ENCODE data around the gene TMCC3.

DNA sequence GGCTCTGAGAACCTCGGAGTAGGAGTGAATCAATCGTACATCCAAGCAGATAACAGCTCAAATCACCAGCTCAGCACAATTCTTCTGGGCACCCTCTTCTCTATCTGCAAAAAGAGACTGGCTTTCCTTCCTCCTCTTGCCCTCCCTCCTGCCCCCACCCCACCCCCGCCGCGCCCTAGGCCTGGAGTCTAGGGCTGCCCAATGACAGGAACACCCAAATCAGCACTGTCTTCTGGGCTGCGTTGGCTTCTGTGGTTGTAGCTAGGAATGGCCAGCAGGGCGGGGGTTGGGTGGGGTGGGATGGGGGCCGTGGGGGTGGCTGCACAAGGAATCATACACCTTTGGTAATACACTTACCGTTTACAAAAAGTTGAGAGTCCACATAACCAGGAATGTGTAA lies 28.0 kb upstream of the TMCC3 start:
- TF ChIP-seq, protein P1, sequence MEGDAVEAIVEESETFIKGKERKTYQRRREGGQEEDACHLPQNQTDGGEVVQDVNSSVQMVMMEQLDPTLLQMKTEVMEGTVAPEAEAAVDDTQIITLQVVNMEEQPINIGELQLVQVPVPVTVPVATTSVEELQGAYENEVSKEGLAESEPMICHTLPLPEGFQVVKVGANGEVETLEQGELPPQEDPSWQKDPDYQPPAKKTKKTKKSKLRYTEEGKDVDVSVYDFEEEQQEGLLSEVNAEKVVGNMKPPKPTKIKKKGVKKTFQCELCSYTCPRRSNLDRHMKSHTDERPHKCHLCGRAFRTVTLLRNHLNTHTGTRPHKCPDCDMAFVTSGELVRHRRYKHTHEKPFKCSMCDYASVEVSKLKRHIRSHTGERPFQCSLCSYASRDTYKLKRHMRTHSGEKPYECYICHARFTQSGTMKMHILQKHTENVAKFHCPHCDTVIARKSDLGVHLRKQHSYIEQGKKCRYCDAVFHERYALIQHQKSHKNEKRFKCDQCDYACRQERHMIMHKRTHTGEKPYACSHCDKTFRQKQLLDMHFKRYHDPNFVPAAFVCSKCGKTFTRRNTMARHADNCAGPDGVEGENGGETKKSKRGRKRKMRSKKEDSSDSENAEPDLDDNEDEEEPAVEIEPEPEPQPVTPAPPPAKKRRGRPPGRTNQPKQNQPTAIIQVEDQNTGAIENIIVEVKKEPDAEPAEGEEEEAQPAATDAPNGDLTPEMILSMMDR (IDR thresholded peaks at IDR 0.05) = no peak
- TF ChIP-seq, protein P2, sequence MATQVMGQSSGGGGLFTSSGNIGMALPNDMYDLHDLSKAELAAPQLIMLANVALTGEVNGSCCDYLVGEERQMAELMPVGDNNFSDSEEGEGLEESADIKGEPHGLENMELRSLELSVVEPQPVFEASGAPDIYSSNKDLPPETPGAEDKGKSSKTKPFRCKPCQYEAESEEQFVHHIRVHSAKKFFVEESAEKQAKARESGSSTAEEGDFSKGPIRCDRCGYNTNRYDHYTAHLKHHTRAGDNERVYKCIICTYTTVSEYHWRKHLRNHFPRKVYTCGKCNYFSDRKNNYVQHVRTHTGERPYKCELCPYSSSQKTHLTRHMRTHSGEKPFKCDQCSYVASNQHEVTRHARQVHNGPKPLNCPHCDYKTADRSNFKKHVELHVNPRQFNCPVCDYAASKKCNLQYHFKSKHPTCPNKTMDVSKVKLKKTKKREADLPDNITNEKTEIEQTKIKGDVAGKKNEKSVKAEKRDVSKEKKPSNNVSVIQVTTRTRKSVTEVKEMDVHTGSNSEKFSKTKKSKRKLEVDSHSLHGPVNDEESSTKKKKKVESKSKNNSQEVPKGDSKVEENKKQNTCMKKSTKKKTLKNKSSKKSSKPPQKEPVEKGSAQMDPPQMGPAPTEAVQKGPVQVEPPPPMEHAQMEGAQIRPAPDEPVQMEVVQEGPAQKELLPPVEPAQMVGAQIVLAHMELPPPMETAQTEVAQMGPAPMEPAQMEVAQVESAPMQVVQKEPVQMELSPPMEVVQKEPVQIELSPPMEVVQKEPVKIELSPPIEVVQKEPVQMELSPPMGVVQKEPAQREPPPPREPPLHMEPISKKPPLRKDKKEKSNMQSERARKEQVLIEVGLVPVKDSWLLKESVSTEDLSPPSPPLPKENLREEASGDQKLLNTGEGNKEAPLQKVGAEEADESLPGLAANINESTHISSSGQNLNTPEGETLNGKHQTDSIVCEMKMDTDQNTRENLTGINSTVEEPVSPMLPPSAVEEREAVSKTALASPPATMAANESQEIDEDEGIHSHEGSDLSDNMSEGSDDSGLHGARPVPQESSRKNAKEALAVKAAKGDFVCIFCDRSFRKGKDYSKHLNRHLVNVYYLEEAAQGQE (IDR thresholded peaks at IDR 0.05; ENCODE audit: insufficient read depth in 1 of 2, low read depth in 2 of 2, low read length in 1 of 2) = no peak
- no peak for TF ChIP-seq POLR2AphosphoS5 (IDR thresholded peaks at IDR 0.05; ENCODE audit: low read depth, low read length)

All from Panc1 (cell line).